Inflammatory macrophage treated with lipopolysaccharide for 1 hour (primary cell): ENCODE results near the gene ELMO1.

ENCODE experiments used
- DNase-seq, 2 donors: peaks; one replicate each; pipeline ENCODE4 v3.0.0-alpha.2; 2020 to 2022

Gene ELMO1

DNA sequence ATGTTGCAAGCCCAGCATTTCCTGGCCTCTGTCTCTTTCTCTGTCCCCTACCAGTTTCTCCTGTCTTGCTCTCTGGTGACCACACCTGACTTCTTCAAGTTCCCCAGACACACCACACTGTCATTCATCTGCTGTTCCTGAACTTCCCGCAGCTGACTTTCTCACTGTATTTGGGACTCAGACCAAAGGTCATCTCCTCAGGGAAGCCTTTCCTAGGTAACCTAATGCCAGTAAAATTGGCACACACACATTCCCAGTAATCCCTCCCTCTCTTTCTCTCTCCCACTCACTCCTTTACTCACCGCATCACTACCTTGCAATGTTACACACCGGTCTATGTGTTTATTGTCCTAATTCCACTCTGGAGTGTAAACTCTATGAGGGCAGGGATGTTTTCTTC, 81.7 kb downstream of the ELMO1 start:
- DNase-seq, result no peak

DNA sequence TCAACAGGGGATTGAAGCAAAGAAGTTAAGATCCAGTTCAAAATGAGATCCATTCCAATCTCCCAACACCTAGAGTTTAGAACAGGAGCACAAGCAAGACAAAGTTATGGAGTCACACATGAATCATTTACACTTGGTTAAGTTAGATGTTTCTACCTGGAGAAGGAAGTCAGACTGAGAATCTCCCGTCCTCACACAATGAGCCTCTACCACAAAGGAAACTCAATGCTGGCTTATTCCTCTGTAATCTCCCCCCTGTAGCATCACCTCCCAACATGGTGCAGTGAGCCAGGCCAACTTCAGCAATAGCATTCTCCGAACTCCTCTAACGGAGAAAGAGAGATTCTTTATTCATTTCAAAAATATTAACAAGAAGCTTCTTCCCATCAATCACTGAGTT, 82.2 kb downstream of the ELMO1 start:
- DNase-seq, result no peak

DNA sequence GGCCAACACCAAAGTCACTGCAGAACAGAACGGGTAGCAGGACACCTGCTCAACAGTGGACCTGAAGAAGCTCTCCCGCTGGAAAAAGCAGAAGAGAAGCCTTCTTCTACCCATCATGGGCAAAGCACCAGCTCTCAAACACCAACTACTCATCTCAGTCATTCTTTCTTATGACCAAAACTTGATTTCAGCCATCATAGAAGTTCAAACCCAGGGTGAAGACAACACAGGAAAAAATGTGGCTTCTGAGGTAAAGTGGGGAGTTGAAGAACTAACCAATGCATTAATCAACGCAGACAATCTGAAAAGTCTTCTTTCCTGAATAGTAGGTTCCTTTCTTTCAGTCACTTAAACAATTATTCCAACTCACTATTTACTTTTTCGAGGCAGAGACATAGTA, 83.3 kb downstream of the ELMO1 start:
- no peak for DNase-seq

GRCh38 chr7:37364856-37365255, 83.8 kb downstream of the ELMO1 start:
- DNase-seq, result no peak

GRCh38 chr7:37363536-37364491, 84.8 kb downstream of the ELMO1 start:
- DNase-seq, result no peak

DNA sequence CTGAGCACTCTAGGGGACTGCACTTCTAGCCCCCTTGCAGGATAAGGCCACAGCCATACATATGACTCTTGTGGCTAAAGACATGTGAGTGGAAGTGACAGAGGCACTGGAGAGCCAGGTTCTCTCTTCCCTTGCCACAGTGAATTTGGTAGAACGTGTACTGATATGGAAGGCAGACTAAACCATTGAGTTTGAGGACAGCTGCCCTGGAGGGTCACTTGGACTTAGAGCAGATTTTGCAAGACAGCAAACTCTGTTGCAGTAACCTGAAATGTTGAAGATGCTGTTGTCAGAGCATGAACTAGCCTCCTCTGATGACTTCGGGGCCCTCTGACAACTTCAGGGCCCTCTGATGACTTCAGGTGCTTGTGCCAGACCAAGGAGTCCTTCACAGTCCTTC, 85.9 kb downstream of the ELMO1 start:
- no peak for DNase-seq

- DNase-seq, result no peak
These were observed 88.2 kb downstream of the ELMO1 start for GRCh38 chr7:37360484-37360883.

GRCh38 chr7:37359662-37360444, 88.8 kb downstream of the ELMO1 start:
- no peak for DNase-seq

GRCh38 chr7:37359180-37359579, 89.5 kb downstream of the ELMO1 start:
- no peak for DNase-seq

DNA sequence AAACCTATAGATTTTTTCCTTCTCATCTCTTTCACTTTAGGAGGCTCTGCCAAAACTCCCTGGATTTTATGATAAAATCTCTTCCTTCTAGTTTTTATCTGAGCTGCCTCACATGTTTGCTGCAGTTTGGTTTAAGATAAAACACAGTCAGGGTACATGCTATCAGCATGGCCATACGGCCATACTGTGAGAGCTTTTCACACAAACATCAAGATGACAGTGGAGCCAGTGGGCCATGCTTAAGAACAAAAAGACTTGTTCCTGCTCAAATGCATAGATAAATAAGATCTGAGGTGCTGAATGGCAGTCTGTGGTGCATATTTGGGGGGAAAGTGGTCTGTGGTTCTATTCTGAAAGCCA, 91.0 kb downstream of the ELMO1 start:
- DNase-seq, result no peak

DNA sequence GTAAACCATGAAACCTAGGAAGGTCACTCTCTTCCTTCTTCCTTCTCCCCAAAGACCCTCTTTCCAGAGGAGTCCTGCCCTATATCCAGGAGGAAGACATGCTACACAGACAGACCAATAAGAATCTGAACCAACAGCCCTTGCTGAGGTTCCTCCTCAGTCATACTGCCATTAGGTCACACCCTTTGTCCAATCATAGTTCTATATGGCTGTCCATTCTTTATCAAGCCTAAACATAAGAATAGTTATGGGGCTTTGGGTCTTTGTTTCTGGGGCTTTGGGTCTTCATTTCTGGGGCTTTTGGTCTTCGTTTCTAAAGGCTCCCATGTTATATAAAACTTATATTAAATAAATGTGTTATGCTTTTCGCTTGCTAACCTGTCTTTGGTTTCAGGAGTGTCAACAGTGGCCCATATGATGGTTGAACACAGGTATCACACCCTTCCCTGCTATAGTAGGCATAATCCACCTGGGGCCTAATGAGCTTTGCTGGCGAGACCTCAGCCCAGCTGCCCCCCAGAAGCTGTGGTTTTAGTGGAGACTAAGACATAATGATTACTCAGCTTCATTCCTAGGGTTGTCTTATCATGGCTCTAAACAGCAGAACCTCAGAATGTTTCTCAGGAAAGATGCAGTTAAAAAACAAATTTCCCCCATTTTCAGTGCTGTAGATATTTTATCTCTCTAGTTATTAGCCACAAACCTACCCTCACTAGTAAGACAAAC, 91.6 kb downstream of the ELMO1 start:
- DNase-seq, result no peak

GRCh38 chr7:37354656-37355131, 94.0 kb downstream of the ELMO1 start:
- DNase-seq, result peak; percentile 66 to 72

DNA sequence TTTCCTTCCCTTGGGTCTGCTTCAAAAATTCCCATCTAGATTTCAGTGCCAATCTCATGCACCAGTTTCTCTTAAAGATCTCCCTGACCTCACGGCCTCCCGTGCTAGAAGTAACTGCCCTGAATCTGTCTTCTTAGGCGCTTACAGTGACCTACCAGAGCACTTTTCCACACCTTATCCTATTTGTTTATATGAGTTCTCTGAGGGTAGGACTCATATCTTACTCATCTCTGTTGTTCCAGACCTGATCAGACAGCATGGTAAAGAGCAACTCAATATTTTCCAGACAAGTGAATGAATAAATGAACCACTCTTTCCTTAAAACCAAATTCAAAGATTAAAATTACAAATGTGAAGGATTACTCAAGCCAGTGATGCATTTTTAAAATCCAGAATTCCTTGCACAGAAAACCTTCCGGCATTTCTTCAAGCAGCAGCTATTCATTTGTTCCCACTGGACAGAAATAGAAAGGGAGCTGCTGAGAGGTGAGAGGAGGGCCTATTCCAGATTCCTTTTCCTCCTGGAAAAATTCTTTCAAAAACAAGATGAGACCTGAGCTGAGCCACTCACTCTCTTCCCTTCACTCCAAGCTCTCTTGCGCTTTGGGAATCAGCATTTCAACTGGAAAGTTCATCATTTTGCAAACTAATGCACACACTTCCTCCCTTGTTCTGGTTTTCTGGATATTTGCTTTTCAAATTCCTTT, 94.6 kb downstream of the ELMO1 start:
- DNase-seq, result no peak

DNA sequence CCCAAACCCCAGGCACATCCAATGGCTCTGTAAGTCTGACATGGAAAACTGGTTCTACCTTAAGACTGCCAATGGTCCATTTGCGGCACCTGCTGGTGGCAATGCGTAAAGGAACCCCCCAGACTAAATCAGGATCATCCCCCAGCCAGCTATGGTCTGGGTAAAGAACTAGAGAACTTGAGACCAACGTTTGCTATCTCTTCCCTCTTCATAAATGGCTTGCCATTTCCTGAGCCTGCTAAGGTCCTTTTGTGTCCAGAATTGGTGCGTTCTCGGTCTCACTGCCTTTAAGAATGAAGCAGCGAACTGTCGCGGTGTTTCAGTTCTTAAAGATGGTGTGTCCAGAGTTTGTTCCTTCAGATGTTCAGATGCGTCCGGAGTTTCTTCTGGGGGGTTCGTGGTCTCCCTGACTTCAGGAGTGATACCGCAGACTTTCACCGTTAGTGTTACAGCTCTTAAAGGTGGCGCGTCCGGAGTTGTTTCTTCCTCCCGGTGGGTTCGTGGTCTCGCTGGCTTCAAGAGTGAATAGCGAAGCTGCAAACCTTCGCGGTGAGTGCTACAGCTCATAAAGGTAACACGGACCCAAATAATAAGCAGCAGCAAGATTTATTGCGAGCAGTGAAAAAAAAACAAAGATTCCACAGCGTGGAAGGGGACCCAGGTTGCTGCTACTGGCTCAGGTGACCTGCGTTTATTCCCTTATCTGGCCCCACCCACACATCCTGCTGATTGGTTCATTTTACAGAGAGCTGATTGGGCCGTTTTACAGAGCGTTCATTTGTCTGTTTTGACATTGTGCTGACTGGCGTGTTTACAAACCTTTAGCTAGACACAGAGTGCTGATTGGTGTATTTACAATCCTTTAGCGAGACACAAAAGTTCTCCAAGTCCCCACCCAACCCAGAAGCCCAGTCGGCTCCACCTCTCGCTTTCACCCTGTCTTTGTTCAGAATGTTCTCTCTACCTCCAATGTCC, 95.4 kb downstream of the ELMO1 start:
- DNase-seq, result peak; percentile 44 to 69

- DNase-seq, result no peak
These were observed 96.3 kb downstream of the ELMO1 start for GRCh38 chr7:37352251-37352880.

DNA sequence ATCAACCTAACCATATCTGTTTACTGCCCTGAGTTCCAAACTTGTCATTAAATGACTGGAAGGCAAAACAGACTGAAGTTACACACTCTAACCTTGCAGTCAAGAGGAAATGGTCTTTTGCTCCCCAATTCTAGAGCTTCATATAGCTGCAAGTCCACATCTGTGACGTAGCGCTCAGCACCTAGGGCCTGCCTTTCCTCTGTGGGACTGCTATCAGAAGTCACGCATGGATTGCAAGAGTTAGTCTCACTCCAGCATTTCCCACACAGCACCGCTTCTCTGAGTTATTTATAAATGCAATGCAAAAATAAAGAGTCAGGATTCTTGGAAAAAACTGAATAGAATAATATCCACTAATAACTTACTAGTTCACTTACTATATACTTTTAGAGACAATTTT, 96.9 kb downstream of the ELMO1 start:
- DNase-seq, result no peak

DNA sequence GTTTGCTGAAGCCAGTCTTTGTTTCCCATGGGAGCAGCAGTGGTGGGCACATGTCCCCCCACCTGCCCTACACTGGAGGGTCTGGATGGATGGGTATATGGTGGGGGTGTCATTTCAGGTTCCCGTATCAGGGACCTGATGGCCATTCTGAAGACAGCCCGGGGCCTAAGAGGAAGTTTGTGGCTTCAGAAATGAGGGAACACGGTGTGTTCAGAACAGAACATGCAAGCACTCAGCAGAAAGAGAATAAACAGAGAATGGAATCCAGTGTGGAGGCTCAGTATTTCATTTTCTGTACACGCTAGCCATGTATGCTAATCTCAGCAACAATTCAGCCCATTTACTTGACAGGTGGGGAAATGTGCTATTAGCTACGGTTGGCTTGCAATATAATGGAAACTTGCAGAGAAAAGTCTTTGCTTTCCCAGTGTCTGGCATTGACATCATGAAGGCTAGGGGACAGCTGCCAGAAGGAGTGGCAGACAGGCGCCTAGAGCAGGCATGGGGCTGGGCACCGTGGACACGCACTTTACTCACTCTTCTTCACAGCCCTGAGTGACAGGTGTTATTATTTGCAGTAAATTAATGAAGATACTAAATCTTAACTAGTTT, 98.6 kb downstream of the ELMO1 start:
- peak in 1 of 2 donors; percentile 17 for DNase-seq

DNA sequence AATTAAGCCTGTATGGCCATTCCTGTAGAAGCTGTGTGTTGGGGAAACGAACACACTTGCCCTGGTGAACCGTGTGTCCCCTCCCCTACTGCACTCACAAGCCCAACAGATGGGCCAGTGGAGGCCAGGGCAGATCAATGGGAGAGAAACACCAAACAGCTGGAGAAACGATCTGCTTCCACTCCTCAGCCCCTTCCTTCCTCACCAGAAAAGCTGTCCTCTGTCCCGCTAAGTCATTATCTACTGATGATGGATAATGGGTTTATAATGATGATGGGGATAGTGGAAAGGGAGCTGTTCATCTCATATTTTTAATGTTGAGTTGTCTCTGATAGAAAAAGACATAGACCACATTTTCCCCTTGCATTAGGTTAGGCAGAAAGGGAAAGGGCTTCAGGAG, 99.7 kb downstream of the ELMO1 start:
- DNase-seq, result no peak

- no peak for DNase-seq
These were observed 101.9 kb downstream of the ELMO1 start for GRCh38 chr7:37346761-37347160.

DNA sequence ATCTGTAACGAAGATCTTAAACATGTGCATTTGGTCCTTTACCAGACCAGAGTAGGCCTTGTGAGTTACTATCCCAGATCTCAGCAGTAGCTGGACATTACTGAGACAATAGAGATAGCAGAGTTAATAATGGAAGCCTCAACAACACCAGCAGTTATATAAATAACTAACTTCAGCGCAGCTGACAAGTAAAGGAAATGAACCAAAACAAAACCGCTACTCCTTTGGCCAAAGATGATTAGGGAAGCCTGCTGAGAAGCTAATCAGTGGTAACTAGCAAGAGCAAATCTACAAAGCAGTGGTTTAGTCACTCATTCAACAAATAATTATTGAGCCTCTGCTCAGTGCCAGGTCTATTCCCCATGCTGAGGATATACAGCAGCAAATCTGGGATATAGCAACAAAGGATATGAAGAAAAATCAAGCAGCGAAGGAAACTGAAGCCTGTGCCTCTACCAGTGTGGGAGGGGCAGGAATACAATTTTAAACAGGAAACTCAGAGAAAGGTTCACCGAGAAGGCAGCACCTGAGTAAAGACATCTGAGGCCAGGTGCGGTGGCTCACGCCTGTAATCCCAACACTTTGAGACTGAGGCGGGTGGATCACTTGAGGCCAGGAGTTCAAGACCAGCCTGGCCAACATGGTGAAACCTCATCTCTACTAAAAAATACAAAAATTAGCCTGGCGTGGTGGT, 103.6 kb downstream of the ELMO1 start:
- DNase-seq, result no peak
